Keratinocyte (primary cell): Measurements from ENCODE around the gene SEC62. TPM values are rescaled to one million over a fixed set of nuclear protein-coding genes. Genes with fewer than 3 reads are reported as not detected.

Experiments used
- DNase-seq: peaks from one replicate; pipeline ENCODE4 v3.0.0-alpha.2; 2011; ENCODE audit warnings: low read depth, missing footprints, low spot score
- FAIRE-seq: peaks from 2 replicates; lab custom pipeline; 2011; peaks lifted over from hg19 to GRCh38; lab: Jason Lieb, UNC
- H2AFZ ChIP-seq: 2 replicates; pipeline ENCODE4 v1.6.0; 2012; ENCODE audit warnings: low read length, control low read depth, inconsistent platforms; ENCODE audit not compliant: control insufficient read depth
- H3K27ac ChIP-seq: 2 replicates; pipeline ENCODE4 v1.5.1; 2011; ENCODE audit warnings: low read length; ENCODE audit not compliant: control insufficient read depth, insufficient read depth
- H3K27me3 ChIP-seq: 3 replicates; pipeline ENCODE4 v1.6.0; 2011; ENCODE audit warnings: low read length; ENCODE audit not compliant: control insufficient read depth, insufficient read depth; ENCODE audit errors: extremely low read depth
- H3K36me3 ChIP-seq, 2 experiments: 2 replicates in 1 of 2; 3 replicates in 1 of 2; pipeline ENCODE4 v1.5.1; 2011; ENCODE audit warnings: low read length in 2 of 2, mild to moderate bottlenecking in 1 of 2; ENCODE audit not compliant: control insufficient read depth in 2 of 2, insufficient read depth in 2 of 2; ENCODE audit errors: extremely low read depth in 1 of 2
- H3K4me1 ChIP-seq: 3 replicates; pipeline ENCODE4 v1.5.1; 2011; ENCODE audit warnings: low read length; ENCODE audit not compliant: control insufficient read depth, insufficient read depth; ENCODE audit errors: extremely low read depth
- H3K4me2 ChIP-seq: 3 replicates; pipeline ENCODE4 v1.6.0; 2011; ENCODE audit warnings: low read depth, low read length; ENCODE audit not compliant: control insufficient read depth, insufficient read depth; ENCODE audit errors: extremely low read depth
- H3K4me3 ChIP-seq, 3 experiments: fragments of 200-600 bp in 1 of 3; sonication (generic) in 1 of 3; 2 replicates in 2 of 3; 3 replicates in 1 of 3; pipeline ENCODE4 v1.5.1; 2011 to 2016; ENCODE audit warnings: low read length in 3 of 3, mild to moderate bottlenecking in 3 of 3, control low read depth in 2 of 3, inconsistent platforms in 1 of 3, low read depth in 1 of 3, mixed read lengths in 1 of 3, mixed run types in 1 of 3, moderate library complexity in 1 of 3; ENCODE audit not compliant: control insufficient read depth in 2 of 3, insufficient read depth in 2 of 3; ENCODE audit errors: extremely low read depth in 1 of 3
- H3K79me2 ChIP-seq: 2 replicates; pipeline ENCODE4 v1.6.0; 2012; ENCODE audit warnings: low read length; ENCODE audit not compliant: control insufficient read depth, insufficient read depth
- H3K9ac ChIP-seq: 3 replicates; pipeline ENCODE4 v1.6.0; 2011; ENCODE audit warnings: low read length; ENCODE audit not compliant: control insufficient read depth, insufficient read depth; ENCODE audit errors: extremely low read depth
- H3K9me1 ChIP-seq: 3 replicates; pipeline ENCODE4 v1.6.0; 2011; ENCODE audit warnings: low read length; ENCODE audit not compliant: control insufficient read depth, insufficient read depth; ENCODE audit errors: extremely low read depth
- H3K9me3 ChIP-seq: 2 replicates; pipeline ENCODE4 v1.5.1; 2012; ENCODE audit warnings: low read depth, low read length; ENCODE audit not compliant: control insufficient read depth
- H4K20me1 ChIP-seq: 3 replicates; pipeline ENCODE4 v1.6.0; 2011; ENCODE audit warnings: low read length; ENCODE audit not compliant: control insufficient read depth, insufficient read depth; ENCODE audit errors: extremely low read depth
- EZH2 ChIP-seq: IDR thresholded peaks from one replicate; pipeline ENCODE4 v1.6.1; 2012; ENCODE audit warnings: inconsistent platforms, mild to moderate bottlenecking, low read length, moderate library complexity
- dilution Hi-C: fragments of 300-500 bp; cut with MboI; formaldehyde crosslinking; loops from one replicate; pipeline ENCODE4 v1.7.0; 2020; ENCODE audit warnings: low sequenced_read_pairs; ENCODE audit not compliant: extremely low pct_ligation_motif_present
- polyA plus RNA-seq, 5 experiments: library from polyadenylated mRNA; depleted of rRNA in 3 of 5; stranded (reverse) in 3 of 5; stranded (forward) in 1 of 5; unstranded in 1 of 5; fragments of >200 nt; gene quantifications; 1 replicate in 1 of 5; 2 replicates in 3 of 5; 3 replicates in 1 of 5; pipeline versions ENCODE4 v1.2.1 to v1.2.3, GENCODE V29; 2011 to 2012; ENCODE audit warnings: missing spikeins in 2 of 5, low read depth in 1 of 5, low replicate concordance in 1 of 5
- TF ChIP-seq, protein P1 (sequence below), 3 experiments: IDR thresholded peaks in 1 of 3; conservative IDR thresholded peaks in 1 of 3; optimal IDR thresholded peaks in 1 of 3; 2 replicates in 2 of 3; 3 replicates in 1 of 3; pipeline versions ENCODE3 to v1.5.1; 2011; ENCODE audit warnings: low read length in 3 of 3, mild to moderate bottlenecking in 3 of 3, moderate library complexity in 2 of 3, control low read depth in 1 of 3, inconsistent platforms in 1 of 3; ENCODE audit not compliant: insufficient read depth in 2 of 3; ENCODE audit errors: extremely low read depth in 1 of 3

SEC62 gene
- polyA plus RNA-seq, 1 donor (not counting 4 experiments of a cell fraction or from before 2014, with no cell fraction given), result 63.3 TPM

DNA sequence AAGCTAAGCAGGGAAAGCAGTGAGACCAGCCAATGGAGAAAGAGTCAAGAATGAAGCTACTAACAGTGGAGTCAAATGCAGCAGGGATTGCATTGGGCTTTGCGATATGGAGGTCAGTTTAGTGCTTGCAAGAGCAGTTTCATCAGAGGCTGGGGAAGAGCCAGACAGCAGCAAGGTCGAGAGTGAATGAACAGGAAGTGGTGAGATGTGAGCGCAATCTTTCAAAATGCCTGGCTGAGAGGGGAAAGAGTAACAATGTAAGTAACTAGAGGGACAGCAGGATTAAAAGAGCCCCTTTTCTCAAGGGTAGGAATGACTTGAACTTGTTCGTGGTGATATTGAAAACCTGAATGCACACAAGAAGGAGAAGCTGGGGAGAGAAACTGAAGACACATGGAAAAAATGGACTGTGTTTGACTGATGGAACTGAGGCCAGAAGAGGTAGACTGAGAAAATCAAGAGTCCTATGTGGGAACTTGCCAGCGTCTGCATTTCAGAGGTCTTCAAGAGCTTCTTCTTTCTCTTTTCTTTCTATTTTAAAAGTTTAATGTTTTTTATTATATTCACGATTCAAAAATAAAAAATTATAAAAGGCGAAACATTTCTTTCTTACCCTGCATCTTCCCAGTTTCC is 40.5 kb downstream of the SEC62 start:
- no peak for DNase-seq
- Histone ChIP-seq H3K79me2 (no peaks in the 10 kb centered on the region), H3K9me3 (no peaks in the 10 kb centered on the region), H3K4me3 (no peak overlapping the region), H3K27ac (no peak overlapping the region), H3K9me1 (no peaks in the 10 kb centered on the region), H3K4me2 (no peak overlapping the region), H3K9ac (no peak overlapping the region), H3K4me1 (no peaks in the 10 kb centered on the region), H4K20me1 (no peaks in the 10 kb centered on the region), H3K27me3 (no peaks in the 10 kb centered on the region), H2AFZ (no peak overlapping the region), H3K36me3 (no peaks in the 10 kb centered on the region)
- dilution Hi-C loops, result no loop called here
- FAIRE-seq, result no peak
- TF ChIP-seq, protein P1, sequence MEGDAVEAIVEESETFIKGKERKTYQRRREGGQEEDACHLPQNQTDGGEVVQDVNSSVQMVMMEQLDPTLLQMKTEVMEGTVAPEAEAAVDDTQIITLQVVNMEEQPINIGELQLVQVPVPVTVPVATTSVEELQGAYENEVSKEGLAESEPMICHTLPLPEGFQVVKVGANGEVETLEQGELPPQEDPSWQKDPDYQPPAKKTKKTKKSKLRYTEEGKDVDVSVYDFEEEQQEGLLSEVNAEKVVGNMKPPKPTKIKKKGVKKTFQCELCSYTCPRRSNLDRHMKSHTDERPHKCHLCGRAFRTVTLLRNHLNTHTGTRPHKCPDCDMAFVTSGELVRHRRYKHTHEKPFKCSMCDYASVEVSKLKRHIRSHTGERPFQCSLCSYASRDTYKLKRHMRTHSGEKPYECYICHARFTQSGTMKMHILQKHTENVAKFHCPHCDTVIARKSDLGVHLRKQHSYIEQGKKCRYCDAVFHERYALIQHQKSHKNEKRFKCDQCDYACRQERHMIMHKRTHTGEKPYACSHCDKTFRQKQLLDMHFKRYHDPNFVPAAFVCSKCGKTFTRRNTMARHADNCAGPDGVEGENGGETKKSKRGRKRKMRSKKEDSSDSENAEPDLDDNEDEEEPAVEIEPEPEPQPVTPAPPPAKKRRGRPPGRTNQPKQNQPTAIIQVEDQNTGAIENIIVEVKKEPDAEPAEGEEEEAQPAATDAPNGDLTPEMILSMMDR (optimal IDR thresholded peaks at IDR 0.05 in 1 of 3, IDR thresholded peaks at IDR 0.05 in 1 of 3, conservative IDR thresholded peaks at IDR 0.05 in 1 of 3; ENCODE audit: extremely low read depth in 1 of 3, insufficient read depth in 2 of 3, low read length in 3 of 3), result no peak
- TF ChIP-seq EZH2, result no peak

DNA sequence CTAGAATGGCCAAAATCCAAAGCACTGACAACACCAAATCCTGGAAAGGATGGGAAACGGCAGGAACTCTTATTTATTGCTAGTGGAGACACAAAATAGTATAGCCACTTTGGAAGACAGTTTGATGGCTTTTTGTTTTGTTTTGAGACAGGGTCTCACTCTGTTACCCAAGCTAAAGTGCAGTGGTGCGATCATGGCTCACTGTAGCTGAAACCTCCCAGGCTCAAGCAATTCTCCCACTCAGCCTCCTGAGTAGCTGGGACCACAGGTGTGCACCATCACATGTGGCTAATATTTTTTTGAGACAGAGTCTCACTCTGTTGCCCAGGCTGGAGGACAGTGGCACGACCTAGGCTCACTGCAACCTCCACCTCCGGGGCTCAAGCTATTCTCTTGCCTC is 43.9 kb downstream of the SEC62 start:
- Histone ChIP-seq H3K9me1 (no peaks in the 10 kb centered on the region), H3K4me1 (no peaks in the 10 kb centered on the region), H3K79me2 (no peaks in the 10 kb centered on the region), H3K27me3 (no peaks in the 10 kb centered on the region), H2AFZ (no peak overlapping the region), H3K27ac (no peak overlapping the region), H3K9me3 (no peaks in the 10 kb centered on the region), H4K20me1 (no peaks in the 10 kb centered on the region), H3K9ac (no peak overlapping the region), H3K4me3 (no peak overlapping the region), H3K36me3 (no peaks in the 10 kb centered on the region), H3K4me2 (no peak overlapping the region)
- dilution Hi-C loops, result no loop called here
- DNase-seq, result no peak
- TF ChIP-seq, protein P1 (optimal IDR thresholded peaks at IDR 0.05 in 1 of 3, IDR thresholded peaks at IDR 0.05 in 1 of 3, conservative IDR thresholded peaks at IDR 0.05 in 1 of 3; ENCODE audit: extremely low read depth in 1 of 3, insufficient read depth in 2 of 3, low read length in 3 of 3), result no peak
- TF ChIP-seq EZH2, result no peak
- FAIRE-seq, result no peak
